IPS-NIHi7 (cell line): ENCODE measurements around the gene UBA3.
A peak's percentile ranks its signal among the peaks of the same experiment; 100 is the strongest.

Source experiments
- DNase-seq: peaks from one replicate; pipeline ENCODE4 v3.0.0; 2012; ENCODE audit warnings: mixed read lengths; ENCODE audit errors: extremely low spot score

UBA3 gene

GRCh38 chr3:69099576-69099975 lies 19.4 kb upstream of the UBA3 start:
- DNase-seq, result no peak

GRCh38 chr3:69097407-69098086 lies 17.4 kb upstream of the UBA3 start:
- no peak for DNase-seq

GRCh38 chr3:69096299-69096698 lies 16.1 kb upstream of the UBA3 start:
- DNase-seq, result no peak

GRCh38 chr3:69095636-69096035 lies 15.5 kb upstream of the UBA3 start:
- no peak for DNase-seq

GRCh38 chr3:69094467-69095205 lies 14.5 kb upstream of the UBA3 start:
- DNase-seq, result no peak

- no peak for DNase-seq
These were observed 11.9 kb upstream of the UBA3 start for GRCh38 chr3:69092030-69092516.

- DNase-seq, result no peak
These were observed 11.3 kb upstream of the UBA3 start for GRCh38 chr3:69091389-69092029.

GRCh38 chr3:69090021-69090420 lies 9.9 kb upstream of the UBA3 start:
- no peak for DNase-seq

GRCh38 chr3:69088063-69088462 lies 7.9 kb upstream of the UBA3 start:
- no peak for DNase-seq

- DNase-seq, result no peak
These were observed 7.0 kb upstream of the UBA3 start for GRCh38 chr3:69087030-69087791.

- DNase-seq, result no peak
These were observed 5.9 kb upstream of the UBA3 start for GRCh38 chr3:69085833-69086722.

- no peak for DNase-seq
These were observed 5.1 kb upstream of the UBA3 start for GRCh38 chr3:69085168-69085832.

- DNase-seq, result peak; percentile 83
These were observed 4.4 kb upstream of the UBA3 start, which contains the start of gene ARL6IP5 for GRCh38 chr3:69084326-69085167. Gene ARL6IP5 (plus strand): TSS chr3:69084937. CDS start chr3:69085048, 111 bp downstream.

GRCh38 chr3:69082805-69083204 lies 2.6 kb upstream of the UBA3 start:
- no peak for DNase-seq

- no peak for DNase-seq
These were observed 2.2 kb upstream of the UBA3 start for GRCh38 chr3:69082361-69082760.

- no peak for DNase-seq
These were observed 1.6 kb upstream of the UBA3 start for GRCh38 chr3:69081583-69082262.

GRCh38 chr3:69079269-69080159 lies 651 bp downstream of the UBA3 start:
- peak; percentile 35 for DNase-seq

- no peak for DNase-seq
These were observed 7.2 kb downstream of the UBA3 start for GRCh38 chr3:69072928-69073327.
